GM19467 (cell line): ENCODE measurements around the gene ADAMTSL5.
"Not testable (repeated sequence)": the region's sequence is repeated elsewhere in the genome, so short reads cannot be mapped to it uniquely, and the experiment has no call there.

Experiments used
- ATAC-seq: cut with Tn5 transposase; IDR thresholded peaks from one replicate; pipeline ENCODE4 v1.9.1; 2021; ENCODE audit warnings: mild to moderate bottlenecking, moderate library complexity; ENCODE audit not compliant: unreplicated experiment

ADAMTSL5 gene

GRCh38 chr19:1512671-1513498 lies at the start of gene ADAMTSL5:
Gene ADAMTSL5 (minus strand): TSS chr19:1513019. CDS start chr19:1510943, 2,076 bp downstream.
- no peak for ATAC-seq

GRCh38 chr19:1561236-1561842 lies 48.5 kb upstream of the ADAMTSL5 start:
- no peak for ATAC-seq

GRCh38 chr19:1560286-1560882 lies 47.6 kb upstream of the ADAMTSL5 start:
- ATAC-seq, result no peak

- no peak for ATAC-seq
Measured at GRCh38 chr19:1558552-1558951, 45.7 kb upstream of the ADAMTSL5 start.

GRCh38 chr19:1556390-1557070 lies 43.7 kb upstream of the ADAMTSL5 start:
- no peak for ATAC-seq

- no peak for ATAC-seq
Measured at GRCh38 chr19:1555487-1556389, 42.9 kb upstream of the ADAMTSL5 start.

- ATAC-seq, result no peak
Measured at GRCh38 chr19:1554968-1555367, 42.1 kb upstream of the ADAMTSL5 start.

GRCh38 chr19:1553415-1553814 lies 40.6 kb upstream of the ADAMTSL5 start:
- no peak for ATAC-seq

- no peak for ATAC-seq
Measured at GRCh38 chr19:1551068-1552040, 38.5 kb upstream of the ADAMTSL5 start.

GRCh38 chr19:1549332-1549945 lies 36.6 kb upstream of the ADAMTSL5 start:
- no peak for ATAC-seq

- no peak for ATAC-seq
Measured at GRCh38 chr19:1540365-1540925, 27.6 kb upstream of the ADAMTSL5 start.

GRCh38 chr19:1539749-1540148 lies 26.9 kb upstream of the ADAMTSL5 start:
- not testable (repeated sequence) for ATAC-seq

- no peak for ATAC-seq
Measured at GRCh38 chr19:1538978-1539377, 26.2 kb upstream of the ADAMTSL5 start.

- ATAC-seq, result not testable (repeated sequence)
Measured at GRCh38 chr19:1535699-1536098, 22.9 kb upstream of the ADAMTSL5 start.

GRCh38 chr19:1534972-1535371 lies 22.2 kb upstream of the ADAMTSL5 start:
- no peak for ATAC-seq

- ATAC-seq, result no peak
Measured at GRCh38 chr19:1533510-1534150, 20.8 kb upstream of the ADAMTSL5 start.

GRCh38 chr19:1532003-1532402 lies 19.2 kb upstream of the ADAMTSL5 start:
- no peak for ATAC-seq

- ATAC-seq, result no peak
Measured at GRCh38 chr19:1531587-1531986, 18.8 kb upstream of the ADAMTSL5 start.
